Prostate gland (tissue), 2 donors: Measurements from ENCODE around the gene RBP3. TPM values are rescaled to one million over a fixed set of nuclear protein-coding genes. Genes with fewer than 3 reads are reported as not detected.
"Not testable (repeated sequence)": the region's sequence is repeated elsewhere in the genome, so short reads cannot be mapped to it uniquely, and the experiment has no call there.

Experiments
- DNase-seq: peaks from one replicate; pipeline ENCODE4 v3.0.0-alpha.2; 2019; ENCODE audit warnings: low spot score
- H3K27ac ChIP-seq, 2 donors: fragments of 200-600 bp; sonication (generic); 2 replicates each; pipeline ENCODE4 v1.5.1; 2017 to 2019
- H3K27me3 ChIP-seq: fragments of 200-600 bp; sonication (generic); replicated peaks from 2 replicates; pipeline ENCODE4 v1.5.1; 2019; ENCODE audit not compliant: insufficient read depth
- H3K36me3 ChIP-seq, 2 donors: fragments of 200-600 bp; sonication (generic); 1 replicate in 1 of 2; 2 replicates in 1 of 2; pipeline versions ENCODE4 v1.5.1 to v1.8.1; 2017 to 2019
- H3K4me1 ChIP-seq: fragments of 200-600 bp; sonication (generic); replicated peaks from 2 replicates; pipeline ENCODE4 v1.5.1; 2019
- H3K4me3 ChIP-seq, 2 donors: fragments of 200-600 bp; sonication (generic); 2 replicates each; pipeline ENCODE4 v1.5.1; 2017 to 2019
- H3K9me3 ChIP-seq: fragments of 200-600 bp; sonication (generic); 2 replicates; pipeline ENCODE4 v1.5.1; 2017
- CTCF ChIP-seq, 4 experiments: fragments of 200-600 bp in 2 of 4; fragments of 450-650 bp in 2 of 4; sonication (generic) in 2 of 4; IDR thresholded peaks; 1 replicate in 3 of 4; 2 replicates in 1 of 4; pipeline ENCODE4 v1.5.1; 2016 to 2019; ENCODE audit warnings: antibody characterized with exemption in 4 of 4, mild to moderate bottlenecking in 2 of 4, moderate library complexity in 2 of 4
- POLR2A ChIP-seq: fragments of 450-650 bp; IDR thresholded peaks from one replicate; pipeline ENCODE4 v1.6.1; 2016; ENCODE audit warnings: antibody characterized with exemption, mild to moderate bottlenecking
- POLR2AphosphoS5 ChIP-seq: sonication (generic); formaldehyde crosslinking; IDR thresholded peaks from one replicate; pipeline ENCODE4 v1.6.1; 2017; ENCODE audit warnings: antibody characterized with exemption
- WGBS: methylation state at CpG from one replicate; pipeline ENCODE4 v1.1.5; 2018; 5-methylcytosine and 5-hydroxymethylcytosine counted together
- intact Hi-C: fragments of 100-400 bp; cut with DNase I; formaldehyde crosslinking; loops from one replicate; pipeline ENCODE4 v1.14.2; 2022
- total RNA-seq, 2 donors: library from RNA; depleted of rRNA; stranded (reverse); fragments of >200 nt; gene quantifications; one replicate each; pipeline ENCODE4 v1.1.0, GENCODE V29; 2016

Gene RBP3
- total RNA-seq, 2 donors from 2014 or later: not detected

GRCh38 chr10:47381427-47382379 lies 33.5 kb downstream of the RBP3 start:
- H3K4me1 ChIP-seq: no peaks in the 10 kb centered on the region
- H3K9me3 ChIP-seq: no peaks in the 10 kb centered on the region
- H3K4me3 ChIP-seq: no peak overlapping the region
- no peak overlapping the region for H3K27ac ChIP-seq
- DNase-seq: no peak
- WGBS: 77% methylated on average over 9 of the region's 9 CpGs
- no peaks in the 10 kb centered on the region for H3K27me3 ChIP-seq
- H3K36me3 ChIP-seq: no peaks in the 10 kb centered on the region
- TF ChIP-seq POLR2AphosphoS5 (no peak), POLR2A (no peak), CTCF (IDR thresholded peaks at IDR 0.05) (no peak)
- intact Hi-C loops: no loop called here

- Histone ChIP-seq H3K9me3 (no peaks in the 10 kb centered on the region), H3K4me3 (peak overlapping the region; percentile 61 to 74), H3K27me3 (no peaks in the 10 kb centered on the region), H3K4me1 (no peaks in the 10 kb centered on the region), H3K36me3 (no peaks in the 10 kb centered on the region), H3K27ac (peak overlapping the region in 1 of 2 donors; percentile 56)
- intact Hi-C loops: no loop called here
- no peak for DNase-seq
- no peak for TF ChIP-seq CTCF (IDR thresholded peaks at IDR 0.05)
- WGBS: 12% methylated on average over 9 of the region's 9 CpGs
Measured at GRCh38 chr10:47383261-47384147, 35.3 kb downstream of the RBP3 start.

- under 1% methylated on average over 64 of the region's 75 CpGs for WGBS
Measured at GRCh38 chr10:47384148-47384921, 36.2 kb downstream of the RBP3 start, which contains the start of gene ZNF488. ZNF488 (minus strand) TSS chr10:47384293; CDS start chr10:47368829, 15,464 bp downstream.

GRCh38 chr10:47386104-47386503 lies 37.9 kb downstream of the RBP3 start:
- intact Hi-C loops, H3K27ac ChIP-seq, DNase-seq, H3K36me3 ChIP-seq, H3K9me3 ChIP-seq, H3K27me3 ChIP-seq, H3K4me1 ChIP-seq, H3K4me3 ChIP-seq: not testable (repeated sequence)
- 92% methylated on average over 2 of the region's 2 CpGs for WGBS

More at GRCh38 chr10:47384148-47384921, 36.2 kb downstream of the RBP3 start, which contains the start of gene ZNF488:
- peak; percentile 81 for DNase-seq
- no peaks in the 10 kb centered on the region for H3K36me3 ChIP-seq
- H3K4me3 ChIP-seq: peak within 1 kb of the TSS; percentile 61 to 74
- H3K9me3 ChIP-seq: no peaks in the 10 kb centered on the region
- TF ChIP-seq CTCF (IDR thresholded peaks at IDR 0.05) (peak in 2 of 4 experiments; percentile 6 to 8), POLR2A (peak; percentile 90), POLR2AphosphoS5 (peak; percentile 83)
- H3K27me3 ChIP-seq: no peaks in the 10 kb centered on the region
- no peaks in the 10 kb centered on the region for H3K4me1 ChIP-seq
- intact Hi-C loops: no loop called here
- peak within 1 kb of the TSS; percentile 56 to 72 for H3K27ac ChIP-seq
